ENCODE results near the gene PPFIBP1. TPM values are rescaled to one million over a fixed set of nuclear protein-coding genes. Genes with fewer than 3 reads are reported as not detected.

Gene PPFIBP1
- total RNA-seq, 2 donors from 2014 or later, result 98.5 to 213 TPM

- peaks cover 66% of the 10 kb centered on the region for H3K36me3 ChIP-seq (ENCODE audit: control insufficient read depth, insufficient read depth, low read length)
- H3K27ac ChIP-seq (ENCODE audit: low read depth, low read length), result no peak overlapping the region
- no peaks in the 10 kb centered on the region for H3K27me3 ChIP-seq (ENCODE audit: control insufficient read depth, insufficient read depth, low read length, poor library complexity, severe bottlenecking)
- 100% methylated on average over 1 of the region's 1 CpG; no CpG with 5 or more reads in 1 of the 2 experiments for WGBS, 2 experiments (ENCODE audit: insufficient coverage in 1 of 2, insufficient read length in 1 of 2)
- H3K9ac ChIP-seq (ENCODE audit: extremely low read depth, low read length, poor library complexity, severe bottlenecking), result no peak overlapping the region
- H3K4me1 ChIP-seq (ENCODE audit: control insufficient read depth, insufficient read depth, low read length), result peaks cover 6% of the 10 kb centered on the region
- H3K9me3 ChIP-seq (ENCODE audit: control insufficient read depth, low read length), result no peaks in the 10 kb centered on the region
- Mint-ChIP-seq H3K9me3 (no peaks in the 10 kb centered on the region), H3K27me3 (ENCODE audit: insufficient read depth) (no peaks in the 10 kb centered on the region), H3K4me1 (peaks cover 10% of the 10 kb centered on the region), H3K27ac (no peak overlapping the region), H3K36me3 (ENCODE audit: low read depth) (peaks cover 58% of the 10 kb centered on the region), H3K4me3 (no peak overlapping the region)
- H3K4me3 ChIP-seq (ENCODE audit: low read length), result no peak overlapping the region
- no peak for TF ChIP-seq CTCF (conservative IDR thresholded peaks at IDR 0.05)
- no peak for DNase-seq
Observed at GRCh38 chr12:27650011-27650410, 126.0 kb downstream of the PPFIBP1 start.

- no peak overlapping the region for H3K4me3 ChIP-seq (ENCODE audit: low read length)
- peaks cover 2% of the 10 kb centered on the region for H3K4me1 ChIP-seq (ENCODE audit: control insufficient read depth, insufficient read depth, low read length)
- TF ChIP-seq CTCF (conservative IDR thresholded peaks at IDR 0.05), result no peak
- Mint-ChIP-seq H3K36me3 (ENCODE audit: low read depth) (peaks cover 57% of the 10 kb centered on the region), H3K9me3 (no peaks in the 10 kb centered on the region), H3K27me3 (ENCODE audit: insufficient read depth) (no peaks in the 10 kb centered on the region), H3K4me3 (no peak overlapping the region), H3K4me1 (no peaks in the 10 kb centered on the region), H3K27ac (no peak overlapping the region)
- H3K27ac ChIP-seq (ENCODE audit: low read depth, low read length), result no peak overlapping the region
- H3K9me3 ChIP-seq (ENCODE audit: control insufficient read depth, low read length), result no peaks in the 10 kb centered on the region
- peaks cover 62% of the 10 kb centered on the region for H3K36me3 ChIP-seq (ENCODE audit: control insufficient read depth, insufficient read depth, low read length)
- 94% methylated on average over 1 of the region's 1 CpG; no CpG with 5 or more reads in 1 of the 2 experiments for WGBS, 2 experiments (ENCODE audit: insufficient coverage in 1 of 2, insufficient read length in 1 of 2)
- DNase-seq, result no peak
- H3K27me3 ChIP-seq (ENCODE audit: control insufficient read depth, insufficient read depth, low read length, poor library complexity, severe bottlenecking), result no peaks in the 10 kb centered on the region
- H3K9ac ChIP-seq (ENCODE audit: extremely low read depth, low read length, poor library complexity, severe bottlenecking), result no peak overlapping the region
Observed at GRCh38 chr12:27651201-27651600, 127.2 kb downstream of the PPFIBP1 start.

DNA sequence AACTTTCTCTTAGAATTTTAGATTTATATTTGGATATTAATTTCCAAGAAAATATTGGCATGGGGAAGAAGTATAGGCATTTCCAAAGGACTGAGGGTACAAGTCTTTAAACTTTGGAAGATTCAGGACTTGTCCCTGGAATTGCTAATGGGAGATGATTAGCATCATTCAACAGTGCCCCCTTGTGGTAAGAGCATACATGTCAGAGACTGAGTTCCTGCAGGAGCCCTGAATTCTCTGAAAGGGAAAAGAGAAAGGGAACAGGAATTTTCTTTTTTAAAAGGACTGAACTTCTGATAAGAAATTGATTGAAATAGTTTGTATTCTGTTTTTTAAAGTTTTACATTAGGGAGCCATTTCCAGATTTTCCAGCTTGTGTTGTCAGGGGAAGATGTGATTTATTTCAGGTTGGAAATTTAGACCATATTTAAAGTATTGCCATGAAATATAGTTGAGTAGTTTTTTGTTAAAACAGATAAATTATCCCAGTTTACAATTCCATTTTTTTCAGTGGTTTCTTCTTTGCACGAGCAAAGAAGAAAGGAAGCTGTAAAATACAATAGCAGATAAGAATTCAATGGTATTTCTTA lies 128.3 kb downstream of the PPFIBP1 start:
- Mint-ChIP-seq H3K4me3 (no peak overlapping the region), H3K4me1 (no peaks in the 10 kb centered on the region), H3K27ac (no peak overlapping the region), H3K9me3 (no peaks in the 10 kb centered on the region), H3K27me3 (ENCODE audit: insufficient read depth) (no peaks in the 10 kb centered on the region), H3K36me3 (ENCODE audit: low read depth) (peaks cover 57% of the 10 kb centered on the region)
- no peaks in the 10 kb centered on the region for H3K9me3 ChIP-seq (ENCODE audit: control insufficient read depth, low read length)
- 100% methylated on average over 1 of the region's 1 CpG; no CpG with 5 or more reads in 1 of the 2 experiments for WGBS, 2 experiments (ENCODE audit: insufficient coverage in 1 of 2, insufficient read length in 1 of 2)
- H3K4me1 ChIP-seq (ENCODE audit: control insufficient read depth, insufficient read depth, low read length), result peaks cover 2% of the 10 kb centered on the region
- no peaks in the 10 kb centered on the region for H3K27me3 ChIP-seq (ENCODE audit: control insufficient read depth, insufficient read depth, low read length, poor library complexity, severe bottlenecking)
- no peak overlapping the region for H3K27ac ChIP-seq (ENCODE audit: low read depth, low read length)
- TF ChIP-seq CTCF (conservative IDR thresholded peaks at IDR 0.05), result peak; percentile 100
- no peak overlapping the region for H3K4me3 ChIP-seq (ENCODE audit: low read length)
- peak; percentile 88 for DNase-seq
- no peak overlapping the region for H3K9ac ChIP-seq (ENCODE audit: extremely low read depth, low read length, poor library complexity, severe bottlenecking)
- peaks cover 69% of the 10 kb centered on the region for H3K36me3 ChIP-seq (ENCODE audit: control insufficient read depth, insufficient read depth, low read length)
